SK-N-SH (cell line): Measurements from ENCODE around the gene RARG. TPM values are rescaled to one million over a fixed set of nuclear protein-coding genes. Genes with fewer than 3 reads are reported as not detected.

Experiments used
- CTCF ChIA-PET: fragments of 300-600, 350-600 bp; formaldehyde crosslinking; extraction: SDS; loops from one replicate; lab custom pipeline; 2021; lab: Yijun Ruan, JAX
- POLR2A ChIA-PET: fragments of 350-600 bp; sonication (Branson Sonifier 250); formaldehyde crosslinking; extraction: SDS; loops from one replicate; lab custom pipeline; 2020; ENCODE audit warnings: antibody characterized with exemption, inconsistent platforms; lab: Yijun Ruan, JAX
- DNase-seq: peaks from one replicate; pipeline ENCODE4 v3.0.0; 2012
- H2AFZ ChIP-seq: fragments of 200-600 bp; sonication (generic); 2 replicates; pipeline ENCODE4 v1.8.1; 2016; ENCODE audit warnings: antibody characterized with exemption, mild to moderate bottlenecking, low read depth
- H3F3A ChIP-seq: fragments of 200-600 bp; sonication (generic); replicated peaks from 2 replicates; pipeline ENCODE3; 2016; ENCODE audit warnings: antibody characterized with exemption, mild to moderate bottlenecking; ENCODE audit not compliant: insufficient read depth
- H3K27ac ChIP-seq, 2 experiments: fragments of 200-500 bp in 1 of 2; fragments of 200-600 bp in 1 of 2; sonication (Bioruptor generic) in 1 of 2; sonication (generic), shearing (Covaris generic) in 1 of 2; 2 replicates each; pipeline versions ENCODE4 v1.5.1 to v1.6.1; 2014 to 2016; ENCODE audit warnings: low read depth in 2 of 2, inconsistent platforms in 1 of 2, low read length in 1 of 2, mild to moderate bottlenecking in 1 of 2, mixed read lengths in 1 of 2
- H3K27me3 ChIP-seq: fragments of 200-600 bp; sonication (generic), shearing (Covaris generic); 2 replicates; pipeline ENCODE4 v1.6.1; 2016; ENCODE audit warnings: mixed run types; ENCODE audit not compliant: insufficient read depth
- H3K36me3 ChIP-seq, 2 experiments: fragments of 200-500 bp in 1 of 2; fragments of 200-600 bp in 1 of 2; sonication (Bioruptor generic) in 1 of 2; sonication (generic) in 1 of 2; replicated peaks in 1 of 2; 2 replicates each; pipeline versions ENCODE3 to v1.5.1; 2014 to 2016; ENCODE audit warnings: low read length in 1 of 2, mild to moderate bottlenecking in 1 of 2; ENCODE audit not compliant: insufficient read depth in 2 of 2, control insufficient read depth in 1 of 2
- H3K4me1 ChIP-seq, 2 experiments: fragments of 200-500 bp in 1 of 2; fragments of 200-600 bp in 1 of 2; sonication (Bioruptor generic) in 1 of 2; sonication (generic), shearing (Covaris generic) in 1 of 2; 2 replicates each; pipeline versions ENCODE4 v1.5.1 to v1.6.1; 2014 to 2016; ENCODE audit warnings: low read depth in 1 of 2, low read length in 1 of 2, mixed run types in 1 of 2; ENCODE audit not compliant: insufficient read depth in 2 of 2, control insufficient read depth in 1 of 2
- H3K4me2 ChIP-seq: fragments of 200-600 bp; sonication (generic), shearing (Covaris generic); 2 replicates; pipeline ENCODE4 v1.6.1; 2017; ENCODE audit warnings: mixed run types
- H3K4me3 ChIP-seq, 2 experiments: fragments of 200-500 bp in 1 of 2; fragments of 200-600 bp in 1 of 2; sonication (Bioruptor generic) in 1 of 2; sonication (generic), shearing (Covaris generic) in 1 of 2; 2 replicates each; pipeline versions ENCODE4 v1.5.1 to v1.8.1; 2014 to 2016; ENCODE audit warnings: low read depth in 2 of 2, inconsistent platforms in 1 of 2, low read length in 1 of 2, mild to moderate bottlenecking in 1 of 2, mixed read lengths in 1 of 2, moderate library complexity in 1 of 2
- H3K79me2 ChIP-seq: fragments of 200-600 bp; sonication (generic); 2 replicates; pipeline ENCODE4 v1.8.1; 2017; ENCODE audit warnings: mild to moderate bottlenecking; ENCODE audit not compliant: insufficient read depth
- H3K9ac ChIP-seq: fragments of 200-600 bp; sonication (generic); 2 replicates; pipeline ENCODE4 v1.6.1; 2017; ENCODE audit warnings: mixed run types
- H3K9me2 ChIP-seq: fragments of 200-600 bp; sonication (generic); 2 replicates; pipeline ENCODE4 v1.6.1; 2017; ENCODE audit warnings: mixed run types
- H3K9me3 ChIP-seq: fragments of 200-600 bp; sonication (generic); 2 replicates; pipeline ENCODE4 v1.6.1; 2017; ENCODE audit warnings: mixed run types, mild to moderate bottlenecking, moderate library complexity
- H4K20me1 ChIP-seq: fragments of 200-600 bp; sonication (generic); 2 replicates; pipeline ENCODE4 v1.6.1; 2017; ENCODE audit warnings: mild to moderate bottlenecking, mixed run types; ENCODE audit not compliant: insufficient read depth
- FOSL2 ChIP-seq: IDR thresholded peaks from 2 replicates; pipeline ENCODE4 v1.4.0; 2012; ENCODE audit warnings: low read depth, mild to moderate bottlenecking, moderate library complexity, borderline replicate concordance
- FOXJ3 ChIP-seq: sonication (generic); formaldehyde crosslinking; IDR thresholded peaks from 2 replicates; pipeline ENCODE4 v1.5.1; 2020; ENCODE audit warnings: mild to moderate bottlenecking, missing genetic modification reagents
- IRF3 ChIP-seq: fragments of 150-350 bp; IDR thresholded peaks from 2 replicates; pipeline ENCODE4 v1.6.1; 2016; ENCODE audit warnings: mild to moderate bottlenecking, low read depth, low read length
- NFIC ChIP-seq: IDR thresholded peaks from 2 replicates; pipeline ENCODE4 v1.4.0; 2012; ENCODE audit warnings: borderline replicate concordance
- POLR2AphosphoS5 ChIP-seq: IDR thresholded peaks from 2 replicates; pipeline ENCODE4 v1.6.1; 2012; ENCODE audit warnings: low read depth, low read length
- RAD21 ChIP-seq: IDR thresholded peaks from 2 replicates; pipeline ENCODE4 v1.6.1; 2012; ENCODE audit warnings: mild to moderate bottlenecking, low read length
- REST ChIP-seq: IDR thresholded peaks from 2 replicates; pipeline ENCODE4 v1.6.1; 2012; ENCODE audit warnings: mild to moderate bottlenecking, low read depth, low read length, moderate library complexity
- RXRA ChIP-seq: IDR thresholded peaks from 2 replicates; pipeline ENCODE4 v1.4.0; 2012; ENCODE audit warnings: low read depth, mild to moderate bottlenecking, borderline replicate concordance
- SIN3A ChIP-seq: IDR thresholded peaks from 2 replicates; pipeline ENCODE4 v1.6.1; 2012; ENCODE audit warnings: low read depth, mild to moderate bottlenecking, low read length, moderate library complexity, borderline replicate concordance
- TCF12 ChIP-seq: IDR thresholded peaks from 2 replicates; pipeline ENCODE4 v1.4.0; 2012
- ZBTB33 ChIP-seq: IDR thresholded peaks from 2 replicates; pipeline ENCODE4 v1.4.0; 2012; ENCODE audit warnings: low read depth, borderline replicate concordance
- WGBS: methylation state at CpG from one replicate; pipeline ENCODE4 v1.1.6; 2017; ENCODE audit warnings: low lambda C conversion rate; 5-methylcytosine and 5-hydroxymethylcytosine counted together
- polyA plus RNA-seq, 3 experiments: library from polyadenylated mRNA; depleted of rRNA; stranded (reverse); fragments of >200 nt; gene quantifications; 2 replicates each; pipeline ENCODE4 v1.2.3, GENCODE V29; 2012

Gene RARG
- polyA plus RNA-seq, 1 of the 3 experiments (the other 2 are of a cell fraction): 36.6 TPM

GRCh38 chr12:53279283-53279869, 47.4 kb upstream of the RARG start:
- H3K9ac ChIP-seq: no peak overlapping the region
- 70% methylated on average over 2 of the region's 3 CpGs for WGBS
- H3K36me3 ChIP-seq: peaks cover 8 to 19% of the 10 kb centered on the region in 2 experiments
- POLR2A ChIA-PET: no interaction called here
- no peak overlapping the region for H2AFZ ChIP-seq
- H4K20me1 ChIP-seq: no peaks in the 10 kb centered on the region
- no peak for DNase-seq
- no peaks in the 10 kb centered on the region for H3K27me3 ChIP-seq
- no peak overlapping the region for H3K4me3 ChIP-seq
- CTCF ChIA-PET: interaction anchor here (1.5 to 3.0 kb wide), 9 partner anchors 7 to 120 kb away, joined by 3 to 16 read pairs (median 9); partner anchors contain the start of genes AAAS and ESPL1
- H3K27ac ChIP-seq: no peak overlapping the region
- H3K79me2 ChIP-seq: 0 out of 2 replicates have a peak, but pooled peaks cover 5% of the 10 kb centered on the region
- no peaks in the 10 kb centered on the region for H3K4me1 ChIP-seq
- no peak overlapping the region for H3K4me2 ChIP-seq
- no peaks in the 10 kb centered on the region for H3K9me2 ChIP-seq
- H3K9me3 ChIP-seq: no peaks in the 10 kb centered on the region
- no peaks in the 10 kb centered on the region for H3F3A ChIP-seq
- no peak for TF ChIP-seq RXRA
- no peak for TF ChIP-seq REST
- no peak for TF ChIP-seq TCF12
- TF ChIP-seq POLR2AphosphoS5: no peak
- TF ChIP-seq FOSL2: no peak
- no peak for TF ChIP-seq ZBTB33
- no peak for TF ChIP-seq RAD21
- no peak for TF ChIP-seq IRF3
- no peak for TF ChIP-seq NFIC
- TF ChIP-seq FOXJ3 (CRISPR knock-in tag): no peak
- TF ChIP-seq SIN3A: no peak
